ENCODE results near the gene TBX6.
"Not testable (repeated sequence)": the region's sequence is repeated elsewhere in the genome, so short reads cannot be mapped to it uniquely, and the experiment has no call there.

Gene TBX6, protein sequence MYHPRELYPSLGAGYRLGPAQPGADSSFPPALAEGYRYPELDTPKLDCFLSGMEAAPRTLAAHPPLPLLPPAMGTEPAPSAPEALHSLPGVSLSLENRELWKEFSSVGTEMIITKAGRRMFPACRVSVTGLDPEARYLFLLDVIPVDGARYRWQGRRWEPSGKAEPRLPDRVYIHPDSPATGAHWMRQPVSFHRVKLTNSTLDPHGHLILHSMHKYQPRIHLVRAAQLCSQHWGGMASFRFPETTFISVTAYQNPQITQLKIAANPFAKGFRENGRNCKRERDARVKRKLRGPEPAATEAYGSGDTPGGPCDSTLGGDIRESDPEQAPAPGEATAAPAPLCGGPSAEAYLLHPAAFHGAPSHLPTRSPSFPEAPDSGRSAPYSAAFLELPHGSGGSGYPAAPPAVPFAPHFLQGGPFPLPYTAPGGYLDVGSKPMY

GRCh38 chr16:30091474-30092372, at the start of gene TBX6:
TSS of gene TBX6 (minus strand) at chr16:30091924. CDS start at chr16:30091193, 731 bp downstream.
- DNase-seq (ENCODE audit: low spot score) = peak; percentile 96

GRCh38 chr16:30139583-30140481, 48.1 kb upstream of the TBX6 start:
- no peak for DNase-seq (ENCODE audit: low spot score)

DNA sequence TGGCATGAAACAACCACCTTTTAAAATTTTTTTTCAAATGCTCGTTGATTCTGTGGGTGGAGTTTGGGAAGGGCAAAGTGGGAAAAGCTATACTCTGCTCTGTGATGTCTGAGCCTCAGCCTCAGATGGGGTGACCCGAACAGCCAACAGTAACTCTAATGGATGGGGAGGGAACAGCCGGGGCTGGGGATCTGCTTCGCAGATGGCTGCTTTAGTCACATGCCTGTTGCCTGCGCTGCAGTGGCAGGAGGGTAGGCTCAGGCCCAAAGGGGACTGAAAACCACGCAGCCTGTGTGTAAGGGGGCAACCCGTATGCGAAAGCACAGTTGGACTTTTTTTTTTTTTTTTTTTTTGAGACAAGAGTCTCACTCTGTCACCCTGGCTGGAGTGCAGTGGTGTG, 46.2 kb upstream of the TBX6 start:
- DNase-seq (ENCODE audit: low spot score) = no peak

DNA sequence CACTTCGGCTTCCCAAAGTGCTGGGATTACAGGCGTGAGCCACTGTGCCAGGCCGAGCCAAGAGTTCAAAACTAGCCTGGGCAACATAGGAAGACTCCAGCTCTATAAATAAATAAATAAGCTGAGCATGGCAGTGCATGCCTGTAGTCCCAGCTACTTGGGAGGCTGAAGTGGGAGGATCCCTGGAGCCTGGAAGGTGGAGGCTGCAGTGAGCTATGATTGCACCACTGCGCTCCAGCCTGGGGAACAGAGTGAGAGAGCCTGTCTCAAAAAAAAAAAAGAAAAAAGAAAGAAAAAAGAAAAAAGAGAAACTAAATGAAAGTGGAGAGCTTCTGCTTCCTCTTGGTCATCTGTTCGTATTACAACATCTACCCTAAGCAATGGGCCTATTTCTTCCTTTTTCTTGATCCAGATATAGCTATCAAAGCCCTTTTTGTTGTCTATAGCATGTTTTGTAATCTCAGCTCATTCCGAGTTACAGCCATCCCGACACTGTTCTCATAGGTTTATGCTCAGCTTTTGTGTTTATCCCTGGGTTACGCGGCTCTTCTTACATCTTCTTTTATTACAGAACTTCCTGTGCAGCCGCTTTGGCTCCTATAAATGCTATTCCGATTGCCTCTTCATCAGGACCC, 45.4 kb upstream of the TBX6 start:
- no peak for DNase-seq (ENCODE audit: low spot score)

GRCh38 chr16:30132591-30132990, 40.9 kb upstream of the TBX6 start:
- no peak for DNase-seq (ENCODE audit: low spot score)

GRCh38 chr16:30131869-30132475, 40.2 kb upstream of the TBX6 start:
- no peak for DNase-seq (ENCODE audit: low spot score)

DNA sequence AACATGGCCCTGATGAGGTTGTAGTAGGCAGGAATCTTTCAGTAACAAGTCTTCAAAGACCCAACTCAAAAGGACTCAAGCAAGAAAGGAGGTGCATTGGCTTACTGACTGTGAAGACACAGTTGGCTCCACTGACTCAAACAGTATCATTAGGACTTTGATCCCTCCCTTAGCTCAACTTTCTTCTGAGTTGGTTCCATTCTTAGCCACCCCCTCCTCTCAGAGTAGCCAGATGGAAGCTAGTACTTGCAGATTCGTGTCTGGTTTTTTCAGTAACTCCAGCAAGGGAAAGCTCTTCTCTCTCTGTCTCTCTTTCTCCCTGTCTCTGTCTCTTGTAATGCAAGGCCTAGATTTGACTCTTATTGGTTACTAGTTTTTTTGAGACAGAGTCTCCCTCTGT, 36.3 kb upstream of the TBX6 start:
- DNase-seq (ENCODE audit: low spot score) = no peak

GRCh38 chr16:30125690-30126089, 34.0 kb upstream of the TBX6 start:
- DNase-seq (ENCODE audit: low spot score) = not testable (repeated sequence)

DNA sequence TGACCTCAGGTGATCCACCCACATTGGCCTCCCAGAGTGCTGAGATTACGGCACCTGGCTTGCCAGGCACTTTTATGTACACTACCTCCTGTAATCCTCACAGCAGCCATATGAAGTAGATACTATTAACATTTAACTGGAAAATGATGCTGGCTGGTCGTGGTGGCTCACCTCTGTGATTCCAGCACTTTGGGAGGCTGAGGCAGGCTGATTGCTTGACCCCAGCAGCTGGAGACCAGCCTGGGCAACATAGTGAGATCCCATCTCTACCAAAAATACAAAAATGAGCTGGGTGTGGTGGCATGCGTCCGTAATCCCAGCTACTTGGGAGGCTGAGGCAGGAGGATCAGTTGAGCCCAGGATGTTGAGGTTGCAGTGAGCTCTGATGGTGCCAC, 33.3 kb upstream of the TBX6 start:
- DNase-seq (ENCODE audit: low spot score) = no peak

GRCh38 chr16:30122604-30123160, 31.0 kb upstream of the TBX6 start:
- no peak for DNase-seq (ENCODE audit: low spot score)

DNA sequence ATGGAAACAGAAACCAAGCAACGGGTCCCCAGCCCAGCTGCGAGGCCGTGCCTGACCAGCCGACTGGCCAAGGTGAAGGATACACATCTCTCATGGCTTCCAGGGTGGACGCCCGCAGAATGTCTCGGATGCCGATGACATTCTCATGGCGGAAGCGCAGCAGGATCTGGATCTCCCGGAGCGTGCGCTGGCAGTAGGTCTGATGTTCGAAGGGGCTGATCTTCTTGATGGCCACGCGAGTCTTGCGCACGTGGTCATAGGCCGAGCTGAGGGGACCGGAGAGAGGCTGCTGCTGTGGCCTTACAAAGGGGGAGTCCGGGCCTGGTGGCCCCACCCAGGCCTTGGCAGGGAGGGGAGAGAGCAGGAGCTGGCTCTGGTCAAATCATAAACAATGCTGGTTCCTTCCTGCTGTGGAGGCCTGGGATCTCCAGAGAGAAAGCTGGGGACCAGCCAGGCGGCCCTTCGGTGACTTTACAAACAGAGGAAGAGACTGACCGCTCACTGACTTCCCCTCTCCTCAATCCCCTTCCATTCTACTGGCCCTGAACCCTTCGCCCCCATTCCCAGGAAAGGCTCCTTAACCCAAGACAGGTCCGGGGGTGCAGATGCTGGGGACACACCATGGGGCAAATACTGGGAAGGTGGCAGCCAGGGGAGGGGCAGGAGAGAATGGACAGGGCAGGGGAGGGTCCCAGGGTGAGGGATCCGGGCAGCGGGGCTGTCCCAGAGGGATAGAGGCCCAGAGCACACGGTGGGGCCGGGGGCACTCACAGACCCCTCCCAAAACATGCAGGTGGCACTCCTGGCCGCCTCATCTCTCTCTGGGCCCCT, 30.2 kb upstream of the TBX6 start:
- DNase-seq (ENCODE audit: low spot score) = no peak

DNA sequence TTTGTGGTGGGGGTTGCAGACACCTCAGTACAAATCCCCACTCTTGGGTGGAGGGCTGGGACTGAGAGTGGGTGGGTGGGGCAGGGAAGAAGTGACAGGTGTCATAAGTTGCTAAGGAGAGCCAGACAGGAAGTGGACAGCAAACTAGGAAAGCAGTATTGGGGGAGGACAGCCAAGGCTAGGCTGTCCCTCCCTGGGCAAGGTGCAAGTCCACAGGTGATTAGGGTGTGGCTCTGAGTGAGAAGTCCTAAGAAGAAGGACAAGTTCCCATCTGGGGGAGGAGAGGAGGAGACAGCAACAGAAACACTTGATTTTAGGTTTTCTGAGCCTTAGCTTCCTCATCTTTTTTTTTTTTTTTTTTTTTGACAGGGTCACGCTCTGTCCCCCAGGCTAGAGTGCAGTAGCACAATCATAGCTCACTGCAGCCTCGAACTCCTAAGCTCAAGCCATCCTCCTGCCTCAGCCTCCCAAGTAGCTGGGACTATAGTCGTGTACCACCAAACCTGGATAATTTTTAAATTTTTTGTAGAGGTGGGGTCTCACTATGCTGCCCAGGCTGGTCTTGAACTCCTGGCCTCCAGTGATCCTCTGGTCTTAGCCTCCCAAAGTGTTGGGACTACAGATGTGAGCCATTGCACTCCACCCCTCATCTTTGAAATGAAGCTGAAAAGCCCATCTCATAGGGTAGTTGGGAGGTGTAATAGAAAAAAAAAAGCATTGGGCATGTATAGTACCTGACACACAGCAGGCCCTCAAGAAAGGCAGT, 28.8 kb upstream of the TBX6 start:
- no peak for DNase-seq (ENCODE audit: low spot score)

- no peak for DNase-seq (ENCODE audit: low spot score)
Observed at GRCh38 chr16:30119428-30119827, 27.7 kb upstream of the TBX6 start.

DNA sequence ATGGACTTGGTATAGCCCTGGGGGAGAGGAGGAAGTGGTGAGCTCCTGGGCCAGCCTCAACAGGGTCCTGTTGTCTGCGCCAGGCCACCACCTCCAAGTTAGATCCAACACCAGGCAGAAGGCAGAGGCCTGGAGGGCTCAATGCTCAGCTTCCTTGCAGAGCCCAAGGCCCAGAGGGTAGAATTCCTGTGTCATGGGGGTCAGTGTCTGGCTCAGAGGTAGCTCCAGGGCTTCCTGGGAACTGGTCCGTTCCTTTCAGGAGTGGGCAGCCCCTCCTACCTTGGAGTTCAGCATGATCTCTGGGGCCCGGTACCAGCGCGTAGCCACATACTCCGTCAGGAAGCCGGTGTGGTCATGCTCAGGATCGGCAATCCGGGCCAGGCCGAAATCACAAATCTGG, 26.0 kb upstream of the TBX6 start:
- DNase-seq (ENCODE audit: low spot score) = no peak

GRCh38 chr16:30116291-30117207, 24.8 kb upstream of the TBX6 start:
- DNase-seq (ENCODE audit: low spot score) = no peak

GRCh38 chr16:30115238-30115637, 23.5 kb upstream of the TBX6 start:
- no peak for DNase-seq (ENCODE audit: low spot score)

- DNase-seq (ENCODE audit: low spot score) = not testable (repeated sequence)
Observed at GRCh38 chr16:30114833-30115232, 23.1 kb upstream of the TBX6 start.

- no peak for DNase-seq (ENCODE audit: low spot score)
Observed at GRCh38 chr16:30114411-30114810, 22.7 kb upstream of the TBX6 start.
